Measurements from ENCODE around the gene HPN. TPM values are rescaled to one million over a fixed set of nuclear protein-coding genes. Genes with fewer than 3 reads are reported as not detected.
"Not testable (repeated sequence)": the region's sequence is repeated elsewhere in the genome, so short reads cannot be mapped to it uniquely, and the experiment has no call there.

The HPN gene
- total and polyA plus RNA-seq, 2 experiments from 2014 or later: 14.0 to 17.4 TPM

DNA sequence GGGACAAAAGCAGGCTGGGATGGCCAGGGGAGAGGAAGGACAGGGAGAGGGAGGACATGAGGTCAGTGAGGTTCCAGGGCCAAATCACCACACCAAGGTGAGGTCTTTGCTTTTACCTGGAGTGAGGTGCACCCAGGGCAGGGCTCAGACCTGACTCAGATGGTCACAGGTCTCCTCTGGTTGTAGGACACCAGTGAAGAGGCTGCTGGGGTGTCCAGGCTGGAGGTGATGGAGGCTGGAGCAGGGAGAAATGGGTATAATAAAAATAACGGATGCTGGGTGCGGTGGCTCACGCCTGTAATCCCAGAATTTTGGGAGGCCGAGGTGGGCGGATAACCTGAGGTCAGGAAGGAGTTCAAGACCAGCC lies 34.5 kb upstream of the HPN start (continued):
- TF ChIP-seq, protein P1, sequence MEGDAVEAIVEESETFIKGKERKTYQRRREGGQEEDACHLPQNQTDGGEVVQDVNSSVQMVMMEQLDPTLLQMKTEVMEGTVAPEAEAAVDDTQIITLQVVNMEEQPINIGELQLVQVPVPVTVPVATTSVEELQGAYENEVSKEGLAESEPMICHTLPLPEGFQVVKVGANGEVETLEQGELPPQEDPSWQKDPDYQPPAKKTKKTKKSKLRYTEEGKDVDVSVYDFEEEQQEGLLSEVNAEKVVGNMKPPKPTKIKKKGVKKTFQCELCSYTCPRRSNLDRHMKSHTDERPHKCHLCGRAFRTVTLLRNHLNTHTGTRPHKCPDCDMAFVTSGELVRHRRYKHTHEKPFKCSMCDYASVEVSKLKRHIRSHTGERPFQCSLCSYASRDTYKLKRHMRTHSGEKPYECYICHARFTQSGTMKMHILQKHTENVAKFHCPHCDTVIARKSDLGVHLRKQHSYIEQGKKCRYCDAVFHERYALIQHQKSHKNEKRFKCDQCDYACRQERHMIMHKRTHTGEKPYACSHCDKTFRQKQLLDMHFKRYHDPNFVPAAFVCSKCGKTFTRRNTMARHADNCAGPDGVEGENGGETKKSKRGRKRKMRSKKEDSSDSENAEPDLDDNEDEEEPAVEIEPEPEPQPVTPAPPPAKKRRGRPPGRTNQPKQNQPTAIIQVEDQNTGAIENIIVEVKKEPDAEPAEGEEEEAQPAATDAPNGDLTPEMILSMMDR (conservative IDR thresholded peaks at IDR 0.05; ENCODE audit: low read depth in 2 of 2): no peak
- TF ChIP-seq EZH2phosphoT487 (IDR thresholded peaks at IDR 0.05; ENCODE audit: unreplicated experiment) (no peak), CREB1 (CRISPR knock-in tag; IDR thresholded peaks at IDR 0.05; ENCODE audit: low read depth) (no peak), EZH2 (IDR thresholded peaks at IDR 0.05; ENCODE audit: low read depth, unreplicated experiment) (no peak), NANOG (IDR thresholded peaks at IDR 0.05; ENCODE audit: borderline replicate concordance) (no peak), STAT1 (IDR thresholded peaks at IDR 0.05; ENCODE audit: unreplicated experiment) (no peak), ZNF331 (CRISPR knock-in tag; IDR thresholded peaks at IDR 0.05; ENCODE audit: low read depth) (no peak)
- TF ChIP-seq, protein P2, sequence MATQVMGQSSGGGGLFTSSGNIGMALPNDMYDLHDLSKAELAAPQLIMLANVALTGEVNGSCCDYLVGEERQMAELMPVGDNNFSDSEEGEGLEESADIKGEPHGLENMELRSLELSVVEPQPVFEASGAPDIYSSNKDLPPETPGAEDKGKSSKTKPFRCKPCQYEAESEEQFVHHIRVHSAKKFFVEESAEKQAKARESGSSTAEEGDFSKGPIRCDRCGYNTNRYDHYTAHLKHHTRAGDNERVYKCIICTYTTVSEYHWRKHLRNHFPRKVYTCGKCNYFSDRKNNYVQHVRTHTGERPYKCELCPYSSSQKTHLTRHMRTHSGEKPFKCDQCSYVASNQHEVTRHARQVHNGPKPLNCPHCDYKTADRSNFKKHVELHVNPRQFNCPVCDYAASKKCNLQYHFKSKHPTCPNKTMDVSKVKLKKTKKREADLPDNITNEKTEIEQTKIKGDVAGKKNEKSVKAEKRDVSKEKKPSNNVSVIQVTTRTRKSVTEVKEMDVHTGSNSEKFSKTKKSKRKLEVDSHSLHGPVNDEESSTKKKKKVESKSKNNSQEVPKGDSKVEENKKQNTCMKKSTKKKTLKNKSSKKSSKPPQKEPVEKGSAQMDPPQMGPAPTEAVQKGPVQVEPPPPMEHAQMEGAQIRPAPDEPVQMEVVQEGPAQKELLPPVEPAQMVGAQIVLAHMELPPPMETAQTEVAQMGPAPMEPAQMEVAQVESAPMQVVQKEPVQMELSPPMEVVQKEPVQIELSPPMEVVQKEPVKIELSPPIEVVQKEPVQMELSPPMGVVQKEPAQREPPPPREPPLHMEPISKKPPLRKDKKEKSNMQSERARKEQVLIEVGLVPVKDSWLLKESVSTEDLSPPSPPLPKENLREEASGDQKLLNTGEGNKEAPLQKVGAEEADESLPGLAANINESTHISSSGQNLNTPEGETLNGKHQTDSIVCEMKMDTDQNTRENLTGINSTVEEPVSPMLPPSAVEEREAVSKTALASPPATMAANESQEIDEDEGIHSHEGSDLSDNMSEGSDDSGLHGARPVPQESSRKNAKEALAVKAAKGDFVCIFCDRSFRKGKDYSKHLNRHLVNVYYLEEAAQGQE (IDR thresholded peaks at IDR 0.05; ENCODE audit: unreplicated experiment): no peak

DNA sequence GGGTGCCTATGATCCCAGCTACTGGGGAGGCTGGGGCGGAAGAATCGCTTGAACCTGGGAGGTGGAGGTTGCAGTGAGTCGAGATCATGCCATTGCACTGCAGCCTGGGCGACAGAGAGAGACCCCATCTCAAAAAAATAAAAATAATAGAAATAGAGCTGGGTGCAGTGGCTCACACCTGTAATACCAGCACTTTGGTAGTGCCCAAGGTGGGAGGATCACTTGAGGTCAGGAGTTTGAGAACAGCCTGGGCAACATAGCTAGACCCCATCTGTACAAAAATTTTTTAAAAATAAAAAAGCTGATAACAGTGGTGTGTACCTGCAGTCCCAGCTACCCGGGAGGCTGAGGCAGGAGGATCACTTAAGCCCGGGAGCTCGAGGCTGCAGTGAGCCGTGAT lies 34.1 kb upstream of the HPN start:
- not testable (repeated sequence) for H3K4me3 ChIP-seq; H3K27me3 ChIP-seq (ENCODE audit: insufficient read depth); H3K4me3 Mint-ChIP-seq; H2AFZ ChIP-seq; H3K4me2 ChIP-seq; H3K9me2 ChIP-seq (ENCODE audit: insufficient read depth); ATAC-seq; H3K9me3 Mint-ChIP-seq; H3K27ac Mint-ChIP-seq; DNase-seq (ENCODE audit: low spot score)
- Histone ChIP-seq H3K27ac (ENCODE audit: low read depth) (0 out of 2 replicates have a peak overlapping the region, but pooled peaks have one; percentile 45), H3K79me2 (replicated peaks; ENCODE audit: insufficient read depth) (peaks cover 64% of the 10 kb centered on the region), H3K36me3 (ENCODE audit: insufficient read depth) (peaks cover 38% of the 10 kb centered on the region), H3F3A (replicated peaks; ENCODE audit: low read depth) (peaks cover 35% of the 10 kb centered on the region), H3K4me1 (ENCODE audit: insufficient read depth) (peaks cover 16% of the 10 kb centered on the region), H4K20me1 (replicated peaks; ENCODE audit: insufficient read depth) (peaks cover 56% of the 10 kb centered on the region)
- H3K27me3 Mint-ChIP-seq (ENCODE audit: insufficient read depth, low read depth, poor library complexity): peaks cover 15% of the 10 kb centered on the region
- H3K36me3 Mint-ChIP-seq (ENCODE audit: low read depth): peaks cover 83% of the 10 kb centered on the region
- H3K4me1 Mint-ChIP-seq: peaks cover 22% of the 10 kb centered on the region

DNA sequence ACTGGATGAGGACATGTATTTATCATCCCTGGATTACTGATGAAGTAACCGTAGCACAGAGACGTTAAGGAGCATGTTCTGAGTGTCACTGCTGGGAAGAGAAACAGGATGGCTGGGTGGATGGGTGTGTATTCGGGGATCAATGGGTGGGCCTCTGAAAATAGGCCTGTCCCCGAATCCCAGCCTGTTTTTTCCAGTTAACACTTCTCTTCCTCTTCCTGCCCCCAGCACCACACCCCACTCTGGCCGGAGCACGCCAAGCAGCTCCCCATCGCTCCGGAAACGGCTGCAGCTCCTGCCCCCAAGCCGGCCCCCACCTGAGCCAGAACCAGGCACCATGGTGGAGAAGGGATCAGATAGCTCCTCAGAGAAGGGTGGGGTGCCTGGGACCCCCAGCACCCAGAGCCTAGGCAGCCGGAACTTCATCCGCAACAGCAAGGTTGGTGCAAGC lies 32.6 kb upstream of the HPN start:
- Histone ChIP-seq H3K4me1 (ENCODE audit: insufficient read depth) (peaks cover 5% of the 10 kb centered on the region; the same call in 1 of the 2 replicates), H3K27ac (ENCODE audit: low read depth) (peak overlapping the region; percentile 63), H3F3A (replicated peaks; ENCODE audit: low read depth) (peaks cover 35% of the 10 kb centered on the region), H3K27me3 (ENCODE audit: insufficient read depth) (no peaks in the 10 kb centered on the region), H3K36me3 (ENCODE audit: insufficient read depth) (peaks cover 44% of the 10 kb centered on the region), H3K4me3 (no peak overlapping the region), H3K9me2 (ENCODE audit: insufficient read depth) (no peaks in the 10 kb centered on the region), H2AFZ (no peak overlapping the region), H3K4me2 (no peak overlapping the region), H4K20me1 (replicated peaks; ENCODE audit: insufficient read depth) (peaks cover 50% of the 10 kb centered on the region), H3K79me2 (replicated peaks; ENCODE audit: insufficient read depth) (peaks cover 49% of the 10 kb centered on the region)
- peaks cover 83% of the 10 kb centered on the region for H3K36me3 Mint-ChIP-seq (ENCODE audit: low read depth)
- no peak overlapping the region for H3K27ac Mint-ChIP-seq
- ATAC-seq (no peak), DNase-seq (ENCODE audit: low spot score) (no peak)
- H3K4me3 Mint-ChIP-seq: no peak overlapping the region
- no peaks in the 10 kb centered on the region; the same call in 2 of the 3 replicates for H3K9me3 Mint-ChIP-seq
- H3K27me3 Mint-ChIP-seq (ENCODE audit: insufficient read depth, low read depth, poor library complexity): peaks cover 26% of the 10 kb centered on the region
- H3K4me1 Mint-ChIP-seq: peaks cover 13% of the 10 kb centered on the region
- TF ChIP-seq, protein P1 (conservative IDR thresholded peaks at IDR 0.05; ENCODE audit: low read depth in 2 of 2): no peak
- TF ChIP-seq STAT1 (IDR thresholded peaks at IDR 0.05; ENCODE audit: unreplicated experiment): no peak
- TF ChIP-seq, protein P3, sequence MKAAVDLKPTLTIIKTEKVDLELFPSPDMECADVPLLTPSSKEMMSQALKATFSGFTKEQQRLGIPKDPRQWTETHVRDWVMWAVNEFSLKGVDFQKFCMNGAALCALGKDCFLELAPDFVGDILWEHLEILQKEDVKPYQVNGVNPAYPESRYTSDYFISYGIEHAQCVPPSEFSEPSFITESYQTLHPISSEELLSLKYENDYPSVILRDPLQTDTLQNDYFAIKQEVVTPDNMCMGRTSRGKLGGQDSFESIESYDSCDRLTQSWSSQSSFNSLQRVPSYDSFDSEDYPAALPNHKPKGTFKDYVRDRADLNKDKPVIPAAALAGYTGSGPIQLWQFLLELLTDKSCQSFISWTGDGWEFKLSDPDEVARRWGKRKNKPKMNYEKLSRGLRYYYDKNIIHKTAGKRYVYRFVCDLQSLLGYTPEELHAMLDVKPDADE (IDR thresholded peaks at IDR 0.05): no peak
- TF ChIP-seq POLR2AphosphoS5 (IDR thresholded peaks at IDR 0.05; ENCODE audit: low read depth): no peak
- TF ChIP-seq EZH2 (IDR thresholded peaks at IDR 0.05; ENCODE audit: low read depth, unreplicated experiment): no peak

All from GM23338 (cell line).